Glutamatergic neuron (in vitro differentiated cells): ENCODE results near the gene POLR3G. TPM values are rescaled to one million over a fixed set of nuclear protein-coding genes. Genes with fewer than 3 reads are reported as not detected.
A peak's percentile ranks its signal among the peaks of the same experiment; 100 is the strongest.

ENCODE experiments used
- DNase-seq: peaks from one replicate; pipeline ENCODE4 v3.0.0; 2022
- H3K27ac Mint-ChIP-seq: one replicate; pipeline ENCODE4 v1.8.0; 2020; ENCODE audit warnings: mild to moderate bottlenecking, mixed read lengths, inconsistent platforms; ENCODE audit not compliant: unreplicated experiment
- H3K27me3 Mint-ChIP-seq: one replicate; pipeline ENCODE4 v1.8.0; 2020; ENCODE audit warnings: mild to moderate bottlenecking, moderate library complexity, mixed read lengths, inconsistent platforms; ENCODE audit not compliant: unreplicated experiment
- H3K36me3 Mint-ChIP-seq: one replicate; pipeline ENCODE4 v1.8.0; 2020; ENCODE audit warnings: mild to moderate bottlenecking, mixed read lengths, inconsistent platforms; ENCODE audit not compliant: unreplicated experiment
- H3K4me1 Mint-ChIP-seq: one replicate; pipeline ENCODE4 v1.8.0; 2020; ENCODE audit warnings: mild to moderate bottlenecking, low read depth, mixed read lengths, inconsistent platforms; ENCODE audit not compliant: unreplicated experiment
- H3K4me3 Mint-ChIP-seq: one replicate; pipeline ENCODE4 v1.8.0; 2020; ENCODE audit warnings: mild to moderate bottlenecking, mixed read lengths, inconsistent platforms; ENCODE audit not compliant: unreplicated experiment
- H3K9me3 Mint-ChIP-seq: one replicate; pipeline ENCODE4 v1.8.0; 2020; ENCODE audit warnings: mild to moderate bottlenecking, moderate library complexity, mixed read lengths, inconsistent platforms; ENCODE audit not compliant: unreplicated experiment
- CTCF ChIP-seq: fragments of 200-600 bp; sonication (generic); IDR thresholded peaks from one replicate; pipeline ENCODE4 v1.5.0; 2021; ENCODE audit not compliant: partially characterized antibody, unreplicated experiment
- total RNA-seq: library from RNA; stranded (reverse); fragmentation: NEBNext Ultra II Directional; extraction: Animal tissue kit (Norgen Biotek cat#: 25700); gene quantifications from one replicate; pipeline ENCODE4 v1.2.1, GENCODE V29; 2021; ENCODE audit not compliant: unreplicated experiment

POLR3G gene
- total RNA-seq, 1 donor from 2014 or later: 3.9 TPM

GRCh38 chr5:90553711-90554110 is 79.0 kb downstream of the POLR3G start:
- DNase-seq: no peak
- no peak for TF ChIP-seq CTCF
- Mint-ChIP-seq H3K9me3 (peaks cover 2% of the 10 kb centered on the region), H3K4me3 (no peak overlapping the region), H3K4me1 (no peaks in the 10 kb centered on the region), H3K27ac (no peak overlapping the region), H3K27me3 (peaks cover 2% of the 10 kb centered on the region), H3K36me3 (no peaks in the 10 kb centered on the region)

DNA sequence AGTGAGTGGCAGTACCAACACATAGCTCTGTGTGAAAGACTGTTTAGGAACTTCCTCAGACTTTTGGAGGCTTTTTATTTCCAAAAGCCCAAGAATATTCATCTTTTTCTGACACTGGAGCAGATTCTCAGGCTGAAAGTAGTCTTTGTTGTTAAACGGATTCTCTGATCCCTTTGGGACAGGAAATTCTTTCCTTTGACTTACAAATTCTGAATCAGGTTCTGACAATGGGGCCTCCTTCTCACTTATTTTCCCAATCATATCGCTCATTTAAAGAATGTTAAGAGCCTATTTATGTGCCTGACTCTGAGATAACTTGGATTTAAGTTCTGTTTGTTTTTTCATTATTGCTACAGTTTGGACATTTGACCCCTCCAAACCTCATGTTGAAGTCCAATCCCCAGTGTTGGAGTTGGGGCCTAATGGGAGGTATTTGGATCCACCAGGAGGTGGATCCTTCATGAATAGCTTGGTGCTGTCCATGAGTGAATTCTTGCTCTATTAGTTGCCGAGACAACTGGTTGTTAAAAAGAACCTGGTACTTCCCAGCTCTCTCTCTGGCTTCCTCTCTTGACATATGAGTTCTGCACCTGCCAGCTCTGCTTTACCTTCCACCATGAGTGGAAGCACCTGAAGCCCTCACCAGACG is 79.8 kb downstream of the POLR3G start:
- peaks cover 2% of the 10 kb centered on the region for H3K9me3 Mint-ChIP-seq
- no peaks in the 10 kb centered on the region for H3K36me3 Mint-ChIP-seq
- no peak for DNase-seq
- H3K27me3 Mint-ChIP-seq: peaks cover 2% of the 10 kb centered on the region
- no peak overlapping the region for H3K27ac Mint-ChIP-seq
- peaks cover 2% of the 10 kb centered on the region for H3K4me1 Mint-ChIP-seq
- TF ChIP-seq CTCF: no peak
- no peak overlapping the region for H3K4me3 Mint-ChIP-seq

DNA sequence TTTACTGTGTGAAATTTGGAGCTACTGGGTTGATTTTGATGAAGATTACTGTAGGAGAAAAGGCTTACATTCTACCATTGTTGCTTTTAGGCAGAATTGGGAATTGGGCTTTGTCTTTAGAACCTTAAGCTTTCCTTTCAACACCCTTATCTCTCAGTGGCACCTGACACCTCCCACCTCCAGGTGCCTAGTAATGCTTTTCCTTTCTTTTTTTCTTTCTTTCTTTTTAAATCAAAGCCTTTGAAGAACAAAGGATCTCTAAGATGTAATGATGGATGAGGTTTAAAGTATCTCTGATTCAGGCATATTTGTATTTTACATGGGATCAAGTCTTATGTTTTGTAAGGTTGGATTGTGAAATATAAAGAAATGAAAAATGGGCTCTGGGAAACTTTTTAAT is 81.0 kb downstream of the POLR3G start:
- H3K27me3 Mint-ChIP-seq: peaks cover 2% of the 10 kb centered on the region
- no peak overlapping the region for H3K27ac Mint-ChIP-seq
- peaks cover 2% of the 10 kb centered on the region for H3K9me3 Mint-ChIP-seq
- peaks cover 2% of the 10 kb centered on the region for H3K4me1 Mint-ChIP-seq
- no peak for DNase-seq
- H3K36me3 Mint-ChIP-seq: no peaks in the 10 kb centered on the region
- no peak overlapping the region for H3K4me3 Mint-ChIP-seq
- TF ChIP-seq CTCF: no peak

- Mint-ChIP-seq H3K4me3 (peak overlapping the region; percentile 98), H3K27me3 (peaks cover 2% of the 10 kb centered on the region), H3K27ac (no peak overlapping the region), H3K9me3 (peaks cover 2% of the 10 kb centered on the region), H3K36me3 (no peaks in the 10 kb centered on the region), H3K4me1 (peaks cover 6% of the 10 kb centered on the region)
- no peak for TF ChIP-seq CTCF
- no peak for DNase-seq
Measured at GRCh38 chr5:90557391-90557790, 82.7 kb downstream of the POLR3G start.

DNA sequence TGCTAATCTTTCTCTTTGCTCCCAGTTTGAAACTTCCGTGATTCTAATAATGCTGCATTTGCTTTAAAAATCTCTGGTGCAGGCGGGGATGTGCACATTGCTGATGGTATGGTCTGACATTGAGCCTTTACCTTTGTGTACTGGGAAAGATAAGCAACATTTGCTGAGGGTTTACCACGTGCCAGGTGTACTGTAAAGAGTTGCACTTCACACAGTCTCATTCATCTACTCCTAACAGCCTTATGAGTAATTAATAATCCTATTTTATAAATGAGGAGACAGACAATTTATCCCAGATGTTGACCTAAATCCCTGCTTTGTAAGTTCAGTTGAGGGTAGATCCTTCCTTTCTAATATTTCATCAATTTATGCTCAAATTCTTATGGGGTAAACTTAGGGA is 83.2 kb downstream of the POLR3G start:
- no peak for TF ChIP-seq CTCF
- H3K27me3 Mint-ChIP-seq: peaks cover 2% of the 10 kb centered on the region
- H3K36me3 Mint-ChIP-seq: no peaks in the 10 kb centered on the region
- peaks cover 9% of the 10 kb centered on the region for H3K4me1 Mint-ChIP-seq
- no peak overlapping the region for H3K27ac Mint-ChIP-seq
- peaks cover 2% of the 10 kb centered on the region for H3K9me3 Mint-ChIP-seq
- peak overlapping the region; percentile 98 for H3K4me3 Mint-ChIP-seq
- DNase-seq: no peak
